Measurements from ENCODE around the gene BIRC2.

The BIRC2 gene

GRCh38 chr11:102399189-102399588 is 52.2 kb downstream of the BIRC2 start:
- peaks cover 25% of the 10 kb centered on the region for H3K36me3 ChIP-seq (ENCODE audit: control insufficient read depth, insufficient read depth, low read length)
- 92 to 95% methylated on average over 2 of the region's 2 CpGs for WGBS, 2 experiments
- no peak overlapping the region for H3K27ac ChIP-seq (ENCODE audit: insufficient read depth, low read depth, low read length, poor library complexity, severe bottlenecking)
- H3K9me3 ChIP-seq (ENCODE audit: control insufficient read depth, low read length), result no peaks in the 10 kb centered on the region
- H3K27me3 ChIP-seq (ENCODE audit: control insufficient read depth, insufficient read depth, low read length, poor library complexity, severe bottlenecking), result no peaks in the 10 kb centered on the region
- H3K4me3 ChIP-seq (ENCODE audit: insufficient read depth, low read depth, low read length), result no peak overlapping the region
- H3K4me1 ChIP-seq (ENCODE audit: control insufficient read depth, insufficient read depth, low read length), result no peaks in the 10 kb centered on the region

- peaks cover 22% of the 10 kb centered on the region for H3K36me3 ChIP-seq (ENCODE audit: control insufficient read depth, insufficient read depth, low read length)
- H3K27me3 ChIP-seq (ENCODE audit: control insufficient read depth, insufficient read depth, low read length, poor library complexity, severe bottlenecking), result no peaks in the 10 kb centered on the region
- WGBS, 2 experiments, result 89 to 96% methylated on average over 5 of the region's 5 CpGs
- H3K4me1 ChIP-seq (ENCODE audit: control insufficient read depth, insufficient read depth, low read length), result no peaks in the 10 kb centered on the region
- no peak overlapping the region for H3K27ac ChIP-seq (ENCODE audit: insufficient read depth, low read depth, low read length, poor library complexity, severe bottlenecking)
- no peak overlapping the region for H3K4me3 ChIP-seq (ENCODE audit: insufficient read depth, low read depth, low read length)
- no peaks in the 10 kb centered on the region for H3K9me3 ChIP-seq (ENCODE audit: control insufficient read depth, low read length)
Measured at GRCh38 chr11:102400603-102401002, 53.6 kb downstream of the BIRC2 start.

GRCh38 chr11:102401905-102402304 is 54.9 kb downstream of the BIRC2 start:
- Histone ChIP-seq H3K36me3 (ENCODE audit: control insufficient read depth, insufficient read depth, low read length) (peaks cover 20% of the 10 kb centered on the region), H3K27ac (ENCODE audit: insufficient read depth, low read depth, low read length, poor library complexity, severe bottlenecking) (no peak overlapping the region), H3K27me3 (ENCODE audit: control insufficient read depth, insufficient read depth, low read length, poor library complexity, severe bottlenecking) (no peaks in the 10 kb centered on the region), H3K4me1 (ENCODE audit: control insufficient read depth, insufficient read depth, low read length) (no peaks in the 10 kb centered on the region), H3K9me3 (ENCODE audit: control insufficient read depth, low read length) (no peaks in the 10 kb centered on the region), H3K4me3 (ENCODE audit: insufficient read depth, low read depth, low read length) (no peak overlapping the region)
- 97 to 98% methylated on average over 3 of the region's 3 CpGs for WGBS, 2 experiments

GRCh38 chr11:102402548-102402947 is 55.5 kb downstream of the BIRC2 start:
- H3K27ac ChIP-seq (ENCODE audit: insufficient read depth, low read depth, low read length, poor library complexity, severe bottlenecking), result no peak overlapping the region
- H3K36me3 ChIP-seq (ENCODE audit: control insufficient read depth, insufficient read depth, low read length), result peaks cover 20% of the 10 kb centered on the region
- no peaks in the 10 kb centered on the region for H3K9me3 ChIP-seq (ENCODE audit: control insufficient read depth, low read length)
- no peaks in the 10 kb centered on the region for H3K4me1 ChIP-seq (ENCODE audit: control insufficient read depth, insufficient read depth, low read length)
- no peak overlapping the region for H3K4me3 ChIP-seq (ENCODE audit: insufficient read depth, low read depth, low read length)
- no peaks in the 10 kb centered on the region for H3K27me3 ChIP-seq (ENCODE audit: control insufficient read depth, insufficient read depth, low read length, poor library complexity, severe bottlenecking)

GRCh38 chr11:102405501-102405900 is 58.5 kb downstream of the BIRC2 start:
- no peaks in the 10 kb centered on the region for H3K9me3 ChIP-seq (ENCODE audit: control insufficient read depth, low read length)
- H3K36me3 ChIP-seq (ENCODE audit: control insufficient read depth, insufficient read depth, low read length), result peaks cover 14% of the 10 kb centered on the region
- no peak overlapping the region for H3K27ac ChIP-seq (ENCODE audit: insufficient read depth, low read depth, low read length, poor library complexity, severe bottlenecking)
- H3K27me3 ChIP-seq (ENCODE audit: control insufficient read depth, insufficient read depth, low read length, poor library complexity, severe bottlenecking), result no peaks in the 10 kb centered on the region
- 95 to 100% methylated on average over 5 of the region's 5 CpGs for WGBS, 2 experiments
- H3K4me1 ChIP-seq (ENCODE audit: control insufficient read depth, insufficient read depth, low read length), result no peaks in the 10 kb centered on the region
- H3K4me3 ChIP-seq (ENCODE audit: insufficient read depth, low read depth, low read length), result no peak overlapping the region

GRCh38 chr11:102406099-102406498 is 59.1 kb downstream of the BIRC2 start:
- Histone ChIP-seq H3K36me3 (ENCODE audit: control insufficient read depth, insufficient read depth, low read length) (peaks cover 8% of the 10 kb centered on the region), H3K4me3 (ENCODE audit: insufficient read depth, low read depth, low read length) (no peak overlapping the region), H3K27ac (ENCODE audit: insufficient read depth, low read depth, low read length, poor library complexity, severe bottlenecking) (no peak overlapping the region), H3K27me3 (ENCODE audit: control insufficient read depth, insufficient read depth, low read length, poor library complexity, severe bottlenecking) (no peaks in the 10 kb centered on the region), H3K9me3 (ENCODE audit: control insufficient read depth, low read length) (no peaks in the 10 kb centered on the region), H3K4me1 (ENCODE audit: control insufficient read depth, insufficient read depth, low read length) (no peaks in the 10 kb centered on the region)
- 97 to 100% methylated on average over 1 to 2 of the region's 2 CpGs for WGBS, 2 experiments

GRCh38 chr11:102407901-102408300 is 60.9 kb downstream of the BIRC2 start:
- Histone ChIP-seq H3K4me1 (ENCODE audit: control insufficient read depth, insufficient read depth, low read length) (no peaks in the 10 kb centered on the region), H3K27me3 (ENCODE audit: control insufficient read depth, insufficient read depth, low read length, poor library complexity, severe bottlenecking) (no peaks in the 10 kb centered on the region), H3K4me3 (ENCODE audit: insufficient read depth, low read depth, low read length) (no peak overlapping the region), H3K27ac (ENCODE audit: insufficient read depth, low read depth, low read length, poor library complexity, severe bottlenecking) (no peak overlapping the region), H3K9me3 (ENCODE audit: control insufficient read depth, low read length) (no peaks in the 10 kb centered on the region), H3K36me3 (ENCODE audit: control insufficient read depth, insufficient read depth, low read length) (no peaks in the 10 kb centered on the region)
- WGBS, 2 experiments, result 88 to 94% methylated on average over 1 to 3 of the region's 3 CpGs

GRCh38 chr11:102408339-102408738 is 61.3 kb downstream of the BIRC2 start:
- Histone ChIP-seq H3K27ac (ENCODE audit: insufficient read depth, low read depth, low read length, poor library complexity, severe bottlenecking) (no peak overlapping the region), H3K9me3 (ENCODE audit: control insufficient read depth, low read length) (no peaks in the 10 kb centered on the region), H3K27me3 (ENCODE audit: control insufficient read depth, insufficient read depth, low read length, poor library complexity, severe bottlenecking) (no peaks in the 10 kb centered on the region), H3K4me1 (ENCODE audit: control insufficient read depth, insufficient read depth, low read length) (no peaks in the 10 kb centered on the region), H3K36me3 (ENCODE audit: control insufficient read depth, insufficient read depth, low read length) (no peaks in the 10 kb centered on the region), H3K4me3 (ENCODE audit: insufficient read depth, low read depth, low read length) (no peak overlapping the region)
- WGBS, 2 experiments, result 85 to 100% methylated on average over 1 of the region's 1 CpG

GRCh38 chr11:102410382-102410784 is 63.4 kb downstream of the BIRC2 start:
- Histone ChIP-seq H3K27ac (ENCODE audit: insufficient read depth, low read depth, low read length, poor library complexity, severe bottlenecking) (no peak overlapping the region), H3K9me3 (ENCODE audit: control insufficient read depth, low read length) (no peaks in the 10 kb centered on the region), H3K27me3 (ENCODE audit: control insufficient read depth, insufficient read depth, low read length, poor library complexity, severe bottlenecking) (no peaks in the 10 kb centered on the region), H3K4me1 (ENCODE audit: control insufficient read depth, insufficient read depth, low read length) (no peaks in the 10 kb centered on the region), H3K4me3 (ENCODE audit: insufficient read depth, low read depth, low read length) (no peak overlapping the region), H3K36me3 (ENCODE audit: control insufficient read depth, insufficient read depth, low read length) (no peaks in the 10 kb centered on the region)
- WGBS, 2 experiments, result 76 to 79% methylated on average over 5 of the region's 5 CpGs

GRCh38 chr11:102411142-102411541 is 64.1 kb downstream of the BIRC2 start:
- Histone ChIP-seq H3K4me3 (ENCODE audit: insufficient read depth, low read depth, low read length) (no peak overlapping the region), H3K4me1 (ENCODE audit: control insufficient read depth, insufficient read depth, low read length) (no peaks in the 10 kb centered on the region), H3K36me3 (ENCODE audit: control insufficient read depth, insufficient read depth, low read length) (no peaks in the 10 kb centered on the region), H3K27me3 (ENCODE audit: control insufficient read depth, insufficient read depth, low read length, poor library complexity, severe bottlenecking) (no peaks in the 10 kb centered on the region), H3K27ac (ENCODE audit: insufficient read depth, low read depth, low read length, poor library complexity, severe bottlenecking) (no peak overlapping the region), H3K9me3 (ENCODE audit: control insufficient read depth, low read length) (no peaks in the 10 kb centered on the region)
- WGBS, 2 experiments, result 90 to 95% methylated on average over 6 to 7 of the region's 7 CpGs

GRCh38 chr11:102413497-102413896 is 66.5 kb downstream of the BIRC2 start:
- no peaks in the 10 kb centered on the region for H3K27me3 ChIP-seq (ENCODE audit: control insufficient read depth, insufficient read depth, low read length, poor library complexity, severe bottlenecking)
- H3K36me3 ChIP-seq (ENCODE audit: control insufficient read depth, insufficient read depth, low read length), result no peaks in the 10 kb centered on the region
- WGBS, 2 experiments, result 92 to 95% methylated on average over 4 of the region's 4 CpGs
- H3K27ac ChIP-seq (ENCODE audit: insufficient read depth, low read depth, low read length, poor library complexity, severe bottlenecking), result no peak overlapping the region
- H3K4me3 ChIP-seq (ENCODE audit: insufficient read depth, low read depth, low read length), result no peak overlapping the region
- H3K4me1 ChIP-seq (ENCODE audit: control insufficient read depth, insufficient read depth, low read length), result no peaks in the 10 kb centered on the region
- H3K9me3 ChIP-seq (ENCODE audit: control insufficient read depth, low read length), result no peaks in the 10 kb centered on the region

All from ectodermal cell (in vitro differentiated cells).